AG04449 (cell line): ENCODE results near the gene SSRP1.

Source experiments
- CTCF ChIA-PET: fragments of 350-600 bp; formaldehyde crosslinking; extraction: SDS; loops from one replicate; lab custom pipeline; 2021; ENCODE audit warnings: antibody characterized with exemption; lab: Yijun Ruan, JAX
- POLR2A ChIA-PET: fragments of 400-600, 350-600 bp; formaldehyde crosslinking; extraction: SDS; loops from one replicate; lab custom pipeline; 2020; ENCODE audit warnings: antibody characterized with exemption, inconsistent platforms; lab: Yijun Ruan, JAX
- DNase-seq: peaks from one replicate; pipeline ENCODE4 v3.0.0-alpha.2; 2010; ENCODE audit warnings: low read depth, low spot score
- H3K4me3 ChIP-seq: 2 replicates; pipeline ENCODE4 v1.5.1; 2011; ENCODE audit warnings: low read depth, mild to moderate bottlenecking, control low read depth, low read length
- CTCF ChIP-seq: IDR thresholded peaks from one replicate; pipeline ENCODE4 v1.5.1; 2011; ENCODE audit warnings: mild to moderate bottlenecking, moderate library complexity, low read length, control low read depth, inconsistent platforms; ENCODE audit not compliant: insufficient read depth; ENCODE audit errors: missing control alignments

SSRP1 gene

GRCh38 chr11:57323855-57324153, 11.9 kb downstream of the SSRP1 start:
- TF ChIP-seq CTCF, result no peak
- H3K4me3 ChIP-seq, result peak overlapping the region; percentile 90
- ChIA-PET POLR2A (interaction anchor here (1.1 to 3.5 kb wide), 3 partner anchors 12 to 20 kb away, joined by 3 to 38 read pairs (median 5); partner anchors contain the start of gene SSRP1), CTCF (interaction anchor here (0.7 to 2.2 kb wide), 5 partner anchors 11 to 483 kb away, joined by 3 to 5 read pairs (median 4); no protein-coding TSS in a partner anchor)
- DNase-seq, result no peak

- peak; percentile 27 for TF ChIP-seq CTCF
- peak overlapping the region; percentile 90 for H3K4me3 ChIP-seq
- no peak for DNase-seq
- POLR2A ChIA-PET, result interaction anchor here (1.4 to 3.5 kb wide), 3 partner anchors 12 to 74 kb away, joined by 3 to 38 read pairs (median 5); partner anchors contain the start of gene SSRP1
- CTCF ChIA-PET, result interaction anchor here (0.8 to 3.1 kb wide), 5 partner anchors 12 to 482 kb away, joined by 3 to 17 read pairs (median 4); no protein-coding TSS in a partner anchor
These were observed 12.4 kb downstream of the SSRP1 start for GRCh38 chr11:57323167-57323854.

- peak overlapping the region; percentile 90 for H3K4me3 ChIP-seq
- peak; percentile 88 for DNase-seq
- CTCF ChIA-PET, result interaction anchor here (0.8 to 3.1 kb wide), 5 partner anchors 11 to 482 kb away, joined by 3 to 17 read pairs (median 4); no protein-coding TSS in a partner anchor
- POLR2A ChIA-PET, result interaction anchor here (0.9 to 3.5 kb wide), 6 partner anchors 9 to 73 kb away, joined by 3 to 38 read pairs (median 4); partner anchors contain the start of gene SSRP1
- TF ChIP-seq CTCF, result no peak
These were observed 13.2 kb downstream of the SSRP1 start for GRCh38 chr11:57322256-57323166.

GRCh38 chr11:57321388-57322255, 14.1 kb downstream of the SSRP1 start:
- TF ChIP-seq CTCF, result no peak
- no peak for DNase-seq
- ChIA-PET POLR2A (interaction anchor here (0.9 to 3.5 kb wide), 5 partner anchors 8 to 72 kb away, joined by 3 to 38 read pairs (median 5); no protein-coding TSS in a partner anchor), CTCF (interaction anchor here (0.8 to 3.1 kb wide), 3 partner anchors 10 to 480 kb away, joined by 3 to 17 read pairs (median 4); no protein-coding TSS in a partner anchor)
- peak overlapping the region; percentile 90 for H3K4me3 ChIP-seq

DNA sequence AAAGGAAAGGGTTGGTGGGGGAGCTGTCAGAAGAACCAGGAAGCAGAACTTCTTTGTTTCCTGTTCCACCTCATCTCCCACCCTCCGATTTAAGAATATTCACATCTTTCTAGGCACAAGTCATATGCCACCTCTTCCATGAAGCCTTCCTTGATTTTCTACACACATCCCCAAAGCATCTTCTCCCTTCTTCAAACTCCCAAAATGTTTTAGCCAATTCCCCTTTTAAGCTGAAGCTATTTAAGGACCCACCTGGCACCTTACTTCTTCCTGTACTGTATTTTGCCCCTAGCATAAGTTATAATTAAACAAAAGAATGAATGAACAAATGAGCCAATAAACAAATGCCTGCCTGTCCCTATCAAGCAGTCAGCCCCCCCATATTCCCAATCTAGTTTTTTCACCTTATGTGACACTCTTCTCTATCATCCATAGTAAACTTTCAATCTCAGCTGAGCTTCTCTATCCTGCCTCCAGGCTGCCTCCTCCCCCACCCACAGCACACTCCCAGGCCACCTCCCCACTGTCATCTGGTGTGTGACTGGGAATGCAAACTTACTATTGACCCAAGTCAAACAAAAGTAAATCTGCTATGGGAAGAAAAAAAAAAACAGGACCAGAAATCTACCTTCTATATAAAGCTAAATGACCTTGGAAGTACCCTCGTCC, 14.8 kb downstream of the SSRP1 start:
- H3K4me3 ChIP-seq, result no peak overlapping the region
- DNase-seq, result no peak
- no peak for TF ChIP-seq CTCF
- ChIA-PET POLR2A (interaction anchor here (1.4 to 3.5 kb wide), 2 partner anchors 7 to 9 kb away, joined by 3 to 38 read pairs; no protein-coding TSS in a partner anchor), CTCF (interaction anchor here (0.8 to 3.1 kb wide), 2 partner anchors 9 to 479 kb away, joined by 3 to 17 read pairs; no protein-coding TSS in a partner anchor)
